AG20443 (cell line): Measurements from ENCODE around the gene OSBPL1A.

Experiments used
- DNase-seq: peaks from one replicate; pipeline ENCODE4 v3.0.0; 2012; ENCODE audit warnings: low spot score, mixed read lengths

OSBPL1A gene

GRCh38 chr18:24341361-24341760 is 56.3 kb downstream of the OSBPL1A start:
- DNase-seq = no peak

GRCh38 chr18:24333084-24333483 is 64.5 kb downstream of the OSBPL1A start:
- peak; percentile 13 for DNase-seq

GRCh38 chr18:24326211-24326610 is 71.4 kb downstream of the OSBPL1A start:
- DNase-seq = no peak

- peak; percentile 46 for DNase-seq
Observed at GRCh38 chr18:24322584-24323136, 75.0 kb downstream of the OSBPL1A start.

- no peak for DNase-seq
Observed at GRCh38 chr18:24321071-24321470, 76.6 kb downstream of the OSBPL1A start.

- DNase-seq = no peak
Observed at GRCh38 chr18:24319757-24320156, 77.9 kb downstream of the OSBPL1A start.

GRCh38 chr18:24317370-24317769 is 80.3 kb downstream of the OSBPL1A start:
- no peak for DNase-seq

- no peak for DNase-seq
Observed at GRCh38 chr18:24315170-24315569, 82.5 kb downstream of the OSBPL1A start.

- no peak for DNase-seq
Observed at GRCh38 chr18:24306201-24306600, 91.4 kb downstream of the OSBPL1A start.

- DNase-seq = no peak
Observed at GRCh38 chr18:24300703-24301102, 96.9 kb downstream of the OSBPL1A start.

GRCh38 chr18:24296276-24296675 is 101.3 kb downstream of the OSBPL1A start:
- no peak for DNase-seq

- DNase-seq = no peak
Observed at GRCh38 chr18:24293254-24293653, 104.4 kb downstream of the OSBPL1A start.

GRCh38 chr18:24278591-24278990 is 119.0 kb downstream of the OSBPL1A start:
- DNase-seq = no peak

GRCh38 chr18:24277516-24278195 is 120.0 kb downstream of the OSBPL1A start:
- DNase-seq = no peak

- no peak for DNase-seq
Observed at GRCh38 chr18:24276994-24277393, 120.6 kb downstream of the OSBPL1A start.

GRCh38 chr18:24274837-24275236 is 122.8 kb downstream of the OSBPL1A start:
- DNase-seq = no peak

- DNase-seq = no peak
Observed at GRCh38 chr18:24273596-24273995, 124.0 kb downstream of the OSBPL1A start.

GRCh38 chr18:24272229-24272525 is 125.4 kb downstream of the OSBPL1A start:
- DNase-seq = peak; percentile 91

GRCh38 chr18:24271381-24272228 is 126.0 kb downstream of the OSBPL1A start:
- peak; percentile 84 for DNase-seq

GRCh38 chr18:24270937-24271380 is 126.7 kb downstream of the OSBPL1A start:
- DNase-seq = peak; percentile 43

- no peak for DNase-seq
Observed at GRCh38 chr18:24270358-24270936, 127.2 kb downstream of the OSBPL1A start.

GRCh38 chr18:24268784-24269550 is 128.7 kb downstream of the OSBPL1A start:
- no peak for DNase-seq
